SU-DHL-6 (cell line): ENCODE measurements around the gene RILP.

Experiments used
- CTCF ChIP-seq: fragments of 200-600 bp; sonication (generic); IDR thresholded peaks from one replicate; pipeline ENCODE4 v1.5.1; 2017; ENCODE audit warnings: antibody characterized with exemption, mild to moderate bottlenecking, low read length, moderate library complexity; ENCODE audit not compliant: insufficient read depth, poor library complexity, severe bottlenecking
- EZH2phosphoT487 ChIP-seq: fragments of 200-600 bp; sonication (generic), shearing (Covaris generic); conservative IDR thresholded peaks from 2 replicates; pipeline ENCODE4 v1.6.1; 2018; ENCODE audit warnings: mild to moderate bottlenecking, antibody characterized with exemption, low read length, moderate library complexity, mixed read lengths

DNA sequence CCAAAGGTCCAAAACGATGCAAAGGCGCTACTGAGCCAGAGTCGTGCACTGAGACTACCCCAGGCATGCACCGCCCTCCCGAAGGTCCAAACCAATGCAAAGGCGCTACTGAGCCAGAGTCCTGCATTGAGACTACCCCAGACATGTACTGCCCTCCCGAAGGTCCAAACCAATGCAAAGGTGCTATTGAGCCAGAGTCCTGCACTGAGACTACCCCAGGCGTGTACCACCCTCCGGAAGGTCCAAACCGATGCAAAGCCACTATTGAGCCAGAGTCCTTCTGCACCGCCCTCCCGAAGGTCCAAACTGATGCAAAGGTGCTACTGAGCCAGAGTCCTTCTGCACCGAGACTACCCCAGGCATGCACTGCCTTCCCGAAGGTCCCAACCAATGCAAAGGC, 48.1 kb downstream of the RILP start:
- TF ChIP-seq EZH2phosphoT487: no peak
- no peak for TF ChIP-seq CTCF
